OCI-LY3 (cell line): ENCODE measurements around the gene REEP2.

Experiments
- H2AFZ ChIP-seq: fragments of 200-600, 300-600 bp; shearing (Covaris generic); 2 replicates; pipeline ENCODE4 v1.6.0; 2014; ENCODE audit warnings: antibody characterized with exemption, low read depth, low read length
- H3K27ac ChIP-seq: fragments of 200-600, 300-600 bp; sonication (generic); 2 replicates; pipeline ENCODE4 v1.5.1; 2014; ENCODE audit warnings: mild to moderate bottlenecking, low read length, moderate library complexity, mixed read lengths
- H3K27me3 ChIP-seq: fragments of 200-600, 300-600 bp; sonication (generic); 2 replicates; pipeline ENCODE4 v1.6.1; 2014; ENCODE audit warnings: low read depth, low read length, mixed read lengths
- H3K36me3 ChIP-seq: fragments of 200-600, 300-600 bp; sonication (generic); replicated peaks from 2 replicates; pipeline ENCODE3; 2014; ENCODE audit warnings: low read depth, low read length, mixed read lengths
- H3K4me1 ChIP-seq: fragments of 300-600, 200-600 bp; sonication (generic); 2 replicates; pipeline ENCODE4 v1.6.1; 2014; ENCODE audit warnings: low read length, mixed read lengths
- H3K4me2 ChIP-seq: fragments of 200-600, 300-600 bp; sonication (generic); 2 replicates; pipeline ENCODE4 v1.6.1; 2014; ENCODE audit warnings: low read length, mixed read lengths
- H3K4me3 ChIP-seq: fragments of 300-600, 200-600 bp; sonication (generic); 2 replicates; pipeline ENCODE4 v1.5.1; 2014; ENCODE audit warnings: antibody characterized with exemption, mild to moderate bottlenecking, low read length, moderate library complexity
- H3K79me2 ChIP-seq: fragments of 300-600, 200-600 bp; shearing (Covaris generic); 2 replicates; pipeline ENCODE4 v1.6.1; 2014; ENCODE audit warnings: mild to moderate bottlenecking, low read length, mixed read lengths
- H3K9ac ChIP-seq: fragments of 300-600, 200-600 bp; shearing (Covaris generic); 2 replicates; pipeline ENCODE4 v1.6.0; 2014; ENCODE audit warnings: mild to moderate bottlenecking, low read length, moderate library complexity
- H3K9me3 ChIP-seq: fragments of 200-600, 300-600 bp; shearing (Covaris generic); 2 replicates; pipeline ENCODE4 v1.6.1; 2014; ENCODE audit warnings: low read length, mixed read lengths; ENCODE audit not compliant: insufficient read depth
- H4K20me1 ChIP-seq: fragments of 200-600, 300-600 bp; sonication (generic); 2 replicates; pipeline ENCODE4 v1.6.1; 2016; ENCODE audit warnings: low read length, mixed read lengths; ENCODE audit not compliant: insufficient read depth
- EZH2phosphoT487 ChIP-seq: fragments of 200-600 bp; shearing (Covaris generic); IDR thresholded peaks from 2 replicates; pipeline ENCODE4 v1.6.1; 2018; ENCODE audit warnings: antibody characterized with exemption, mixed run types, low read depth
- TF ChIP-seq, protein P1 (sequence below): fragments of 200-600, 300-600 bp; sonication (generic); IDR thresholded peaks from 2 replicates; pipeline ENCODE4 v1.5.1; 2014; ENCODE audit warnings: antibody characterized with exemption, low read length, low read depth

REEP2 gene

DNA sequence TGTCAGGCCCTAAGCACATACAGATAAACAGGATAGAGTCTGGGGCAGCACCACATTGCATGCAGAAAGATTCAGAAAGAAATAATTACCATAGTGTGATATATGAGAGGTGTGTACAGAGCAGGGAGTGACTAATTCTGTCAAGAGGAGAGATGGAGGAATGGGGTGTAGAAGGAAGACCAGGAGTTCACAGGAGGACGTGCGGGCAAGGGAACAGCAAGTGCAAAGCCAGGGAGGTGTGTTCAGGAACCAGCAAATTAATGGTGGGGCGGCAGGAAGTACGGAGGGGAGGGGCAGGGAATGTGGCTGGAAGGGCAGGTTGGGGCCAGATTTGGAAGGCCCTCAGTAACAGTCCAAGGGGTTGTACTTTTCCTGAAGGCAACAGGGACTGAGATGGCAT lies 43.8 kb downstream of the REEP2 start:
- no peaks in the 10 kb centered on the region; the same call in 1 of the 2 replicates for H3K27me3 ChIP-seq
- no peak overlapping the region for H3K4me3 ChIP-seq
- no peaks in the 10 kb centered on the region for H3K9me3 ChIP-seq
- H2AFZ ChIP-seq: no peak overlapping the region
- H4K20me1 ChIP-seq: no peaks in the 10 kb centered on the region
- H3K4me1 ChIP-seq: no peaks in the 10 kb centered on the region
- no peak overlapping the region for H3K27ac ChIP-seq
- no peak for TF ChIP-seq EZH2phosphoT487
- TF ChIP-seq, protein P1, sequence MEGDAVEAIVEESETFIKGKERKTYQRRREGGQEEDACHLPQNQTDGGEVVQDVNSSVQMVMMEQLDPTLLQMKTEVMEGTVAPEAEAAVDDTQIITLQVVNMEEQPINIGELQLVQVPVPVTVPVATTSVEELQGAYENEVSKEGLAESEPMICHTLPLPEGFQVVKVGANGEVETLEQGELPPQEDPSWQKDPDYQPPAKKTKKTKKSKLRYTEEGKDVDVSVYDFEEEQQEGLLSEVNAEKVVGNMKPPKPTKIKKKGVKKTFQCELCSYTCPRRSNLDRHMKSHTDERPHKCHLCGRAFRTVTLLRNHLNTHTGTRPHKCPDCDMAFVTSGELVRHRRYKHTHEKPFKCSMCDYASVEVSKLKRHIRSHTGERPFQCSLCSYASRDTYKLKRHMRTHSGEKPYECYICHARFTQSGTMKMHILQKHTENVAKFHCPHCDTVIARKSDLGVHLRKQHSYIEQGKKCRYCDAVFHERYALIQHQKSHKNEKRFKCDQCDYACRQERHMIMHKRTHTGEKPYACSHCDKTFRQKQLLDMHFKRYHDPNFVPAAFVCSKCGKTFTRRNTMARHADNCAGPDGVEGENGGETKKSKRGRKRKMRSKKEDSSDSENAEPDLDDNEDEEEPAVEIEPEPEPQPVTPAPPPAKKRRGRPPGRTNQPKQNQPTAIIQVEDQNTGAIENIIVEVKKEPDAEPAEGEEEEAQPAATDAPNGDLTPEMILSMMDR: no peak
- no peak overlapping the region for H3K4me2 ChIP-seq
- no peaks in the 10 kb centered on the region for H3K36me3 ChIP-seq
- H3K79me2 ChIP-seq: no peaks in the 10 kb centered on the region
- no peak overlapping the region for H3K9ac ChIP-seq

DNA sequence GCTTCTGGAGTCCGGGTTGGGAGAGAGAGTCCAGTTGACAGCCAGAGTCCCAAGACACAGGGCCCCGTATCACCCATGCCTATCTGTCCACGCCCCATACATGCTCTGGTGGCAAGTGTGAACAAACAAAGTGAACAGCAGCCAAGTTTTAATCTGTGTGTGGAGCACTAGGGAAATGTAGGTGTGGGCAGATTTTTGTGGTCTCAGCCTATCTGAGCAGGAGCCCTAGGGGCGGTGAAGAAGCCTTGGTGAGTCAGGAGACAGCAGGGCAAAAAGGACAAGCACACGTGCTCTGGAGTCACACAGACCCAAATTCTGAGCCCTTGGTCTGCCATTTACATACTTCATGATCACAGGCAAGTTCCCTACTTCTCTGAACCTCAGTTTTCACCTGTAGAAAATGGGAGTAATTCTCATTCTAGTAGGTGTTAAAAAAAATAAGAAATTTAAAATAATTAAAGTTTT lies 49.7 kb downstream of the REEP2 start:
- Histone ChIP-seq H3K36me3 (no peaks in the 10 kb centered on the region), H3K9me3 (no peaks in the 10 kb centered on the region), H3K4me2 (no peak overlapping the region), H2AFZ (no peak overlapping the region), H3K79me2 (no peaks in the 10 kb centered on the region), H4K20me1 (no peaks in the 10 kb centered on the region), H3K9ac (no peak overlapping the region), H3K27ac (no peak overlapping the region), H3K4me3 (no peak overlapping the region), H3K4me1 (no peaks in the 10 kb centered on the region), H3K27me3 (peaks cover 17% of the 10 kb centered on the region)
- TF ChIP-seq, protein P1: no peak
- TF ChIP-seq EZH2phosphoT487: no peak

DNA sequence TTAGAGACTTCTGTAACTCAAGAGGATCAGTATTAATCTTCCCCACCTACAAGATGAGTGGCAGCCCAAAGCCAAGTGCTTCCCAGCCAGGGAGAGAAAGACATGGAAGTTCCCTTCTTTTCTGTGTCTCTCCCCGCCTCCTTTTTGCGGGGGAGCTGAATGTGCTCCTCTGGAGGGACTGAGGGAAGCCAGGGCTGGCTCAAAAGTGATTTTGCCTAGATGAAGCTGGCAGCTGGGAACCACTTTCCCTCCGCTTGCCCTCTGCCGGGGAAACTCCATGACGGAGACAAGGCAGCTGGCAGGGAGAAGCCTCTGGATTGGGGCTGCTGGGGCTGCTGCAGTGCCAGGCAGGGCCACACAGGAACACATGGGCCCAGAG lies 50.8 kb downstream of the REEP2 start:
- Histone ChIP-seq H3K9me3 (no peaks in the 10 kb centered on the region), H3K27ac (no peak overlapping the region), H3K4me2 (no peak overlapping the region), H3K4me1 (no peaks in the 10 kb centered on the region), H3K9ac (no peak overlapping the region), H3K4me3 (no peak overlapping the region), H3K27me3 (peaks cover 17% of the 10 kb centered on the region), H3K36me3 (no peaks in the 10 kb centered on the region), H2AFZ (no peak overlapping the region), H4K20me1 (no peaks in the 10 kb centered on the region), H3K79me2 (no peaks in the 10 kb centered on the region)
- TF ChIP-seq, protein P1: no peak
- no peak for TF ChIP-seq EZH2phosphoT487

DNA sequence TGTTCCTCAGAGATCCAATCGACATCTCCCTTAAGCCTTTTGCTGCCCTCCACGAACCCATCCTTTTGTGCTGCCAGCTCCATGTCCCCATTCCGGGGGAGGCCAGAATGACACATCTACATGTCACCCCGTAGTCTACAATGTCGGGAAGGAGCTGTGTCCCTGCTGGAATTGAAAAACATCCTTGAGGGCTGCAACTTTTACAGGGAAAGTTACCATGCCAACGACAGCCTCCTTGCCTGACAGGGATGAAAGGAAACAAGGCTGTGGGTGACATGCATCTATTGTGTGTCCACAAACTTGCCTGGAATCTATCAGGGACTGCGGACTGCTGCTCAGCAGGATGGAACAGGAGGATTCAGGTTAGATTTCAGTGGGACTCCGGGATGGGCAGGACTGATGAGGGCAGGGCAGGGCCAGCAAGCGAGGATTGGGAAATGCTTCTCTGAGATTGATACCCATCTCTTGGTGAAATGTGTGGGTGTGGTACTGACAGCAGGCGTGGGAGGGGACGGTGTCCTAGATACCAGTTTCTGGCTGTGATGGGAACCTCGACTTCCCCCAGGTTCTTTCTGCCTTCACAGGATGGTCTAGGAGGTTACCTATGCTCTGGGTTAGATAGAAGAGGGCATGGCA lies 51.9 kb downstream of the REEP2 start:
- TF ChIP-seq EZH2phosphoT487: no peak
- TF ChIP-seq, protein P1: no peak
- no peak overlapping the region for H3K4me3 ChIP-seq
- H3K9ac ChIP-seq: no peak overlapping the region
- no peaks in the 10 kb centered on the region for H3K36me3 ChIP-seq
- no peaks in the 10 kb centered on the region for H3K9me3 ChIP-seq
- H3K79me2 ChIP-seq: no peaks in the 10 kb centered on the region
- H4K20me1 ChIP-seq: no peaks in the 10 kb centered on the region
- H3K27me3 ChIP-seq: peaks cover 17% of the 10 kb centered on the region
- H3K27ac ChIP-seq: no peak overlapping the region
- H3K4me2 ChIP-seq: no peak overlapping the region
- no peaks in the 10 kb centered on the region for H3K4me1 ChIP-seq
- H2AFZ ChIP-seq: no peak overlapping the region
